Activated CD4-positive, alpha-beta T cell treated with anti-CD3 and anti-CD28 coated beads, Interleukin-2, amount 50 U/mL, for 4 hours (primary cell): ENCODE measurements around the gene IZUMO4.

Source experiments
- DNase-seq, 2 experiments: peaks; one replicate each; pipeline ENCODE4 v3.0.0-alpha.2; 2020

IZUMO4 gene

GRCh38 chr19:2059422-2060201 lies 37.1 kb upstream of the IZUMO4 start:
- no peak for DNase-seq

- peak in 1 of 2 experiments; percentile 34 for DNase-seq
Observed at GRCh38 chr19:2060884-2061494, 35.7 kb upstream of the IZUMO4 start.

GRCh38 chr19:2061495-2062388 lies 35.0 kb upstream of the IZUMO4 start:
- peak; percentile 99 for DNase-seq

- DNase-seq, result no peak
Observed at GRCh38 chr19:2062389-2062729, 34.4 kb upstream of the IZUMO4 start.

- no peak for DNase-seq
Observed at GRCh38 chr19:2062770-2063169, 33.9 kb upstream of the IZUMO4 start.

- no peak for DNase-seq
Observed at GRCh38 chr19:2063824-2064223, 32.9 kb upstream of the IZUMO4 start.

GRCh38 chr19:2064395-2064787 lies 32.3 kb upstream of the IZUMO4 start:
- no peak for DNase-seq

GRCh38 chr19:2064788-2065524 lies 31.8 kb upstream of the IZUMO4 start:
- DNase-seq, result no peak

GRCh38 chr19:2070436-2070827 lies 26.3 kb upstream of the IZUMO4 start:
- no peak for DNase-seq

- DNase-seq, result no peak
Observed at GRCh38 chr19:2070986-2071673, 25.6 kb upstream of the IZUMO4 start.

- no peak for DNase-seq
Observed at GRCh38 chr19:2072757-2073551, 23.8 kb upstream of the IZUMO4 start.

GRCh38 chr19:2076526-2076944 lies 20.2 kb upstream of the IZUMO4 start:
- no peak for DNase-seq

- no peak for DNase-seq
Observed at GRCh38 chr19:2077398-2077797, 19.3 kb upstream of the IZUMO4 start.

- DNase-seq, result no peak
Observed at GRCh38 chr19:2077833-2078619, 18.7 kb upstream of the IZUMO4 start.

- no peak for DNase-seq
Observed at GRCh38 chr19:2079076-2079864, 17.4 kb upstream of the IZUMO4 start.

- DNase-seq, result no peak
Observed at GRCh38 chr19:2079865-2080301, 16.8 kb upstream of the IZUMO4 start.

- no peak for DNase-seq
Observed at GRCh38 chr19:2080336-2080988, 16.3 kb upstream of the IZUMO4 start.

- DNase-seq, result no peak
Observed at GRCh38 chr19:2081873-2082810, 14.6 kb upstream of the IZUMO4 start.
